Stomach smooth muscle (tissue), 2 donors: Measurements from ENCODE around the gene RCN2.

Source experiments
- H3K27ac ChIP-seq: one replicate; pipeline ENCODE4 v1.7.0; 2013; ENCODE audit warnings: mild to moderate bottlenecking, low read length, inconsistent platforms
- H3K27me3 ChIP-seq, 2 donors: one replicate each; pipeline ENCODE4 v1.7.0; 2013; ENCODE audit warnings: low read length in 2 of 2; ENCODE audit not compliant: insufficient read depth in 2 of 2, control insufficient read depth in 1 of 2
- H3K36me3 ChIP-seq, 2 donors: one replicate each; pipeline ENCODE4 v1.7.0; 2013; ENCODE audit warnings: low read length in 2 of 2; ENCODE audit not compliant: control insufficient read depth in 2 of 2, insufficient read depth in 2 of 2
- H3K4me1 ChIP-seq: one replicate; pipeline ENCODE4 v1.7.0; 2013; ENCODE audit warnings: low read length; ENCODE audit not compliant: control insufficient read depth, insufficient read depth
- H3K4me3 ChIP-seq, 2 donors: one replicate each; pipeline ENCODE4 v1.7.0; 2013; ENCODE audit warnings: low read length in 2 of 2
- H3K9ac ChIP-seq, 2 donors: one replicate each; pipeline ENCODE4 v1.7.0; 2013; ENCODE audit warnings: low read length in 2 of 2, mild to moderate bottlenecking in 1 of 2
- H3K9me3 ChIP-seq, 2 donors: one replicate each; pipeline ENCODE4 v1.7.0; 2013; ENCODE audit warnings: low read length in 2 of 2; ENCODE audit not compliant: control insufficient read depth in 2 of 2
- donor health status: healthy.
- donor health status: Pancreatic carcinoma.

Gene RCN2

DNA sequence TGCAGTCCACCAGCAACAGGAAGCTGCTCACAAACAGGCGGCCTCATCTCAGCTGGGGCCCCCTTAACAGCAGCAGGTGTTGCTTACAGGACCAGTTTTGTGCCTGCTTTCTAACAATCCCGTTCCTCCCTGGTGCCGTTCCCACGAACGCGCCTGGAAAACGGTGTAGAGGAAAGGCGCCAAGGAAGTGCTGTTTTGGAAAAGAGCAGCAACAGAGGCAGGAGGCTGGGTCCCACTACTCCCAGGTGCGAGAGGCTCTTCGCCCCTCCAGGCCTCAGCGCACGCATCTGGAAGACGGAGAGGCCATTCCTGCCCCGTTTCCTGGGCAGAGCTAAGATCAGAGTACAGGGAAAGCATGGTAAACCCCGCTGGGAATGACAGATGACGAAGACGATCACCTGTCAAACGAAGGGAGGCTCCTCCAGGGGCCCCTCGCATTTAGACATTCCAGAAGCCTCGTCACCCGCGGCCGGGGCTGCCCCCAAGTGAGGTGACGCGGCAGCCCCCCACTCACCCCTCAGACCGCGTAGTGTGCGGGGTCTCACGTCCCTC is 27.0 kb upstream of the RCN2 start:
- Histone ChIP-seq H3K4me3 (peak overlapping the region; percentile 82 to 87), H3K9me3 (no peaks in the 10 kb centered on the region), H3K4me1 (peaks cover 13% of the 10 kb centered on the region), H3K27ac (peak overlapping the region; percentile 84), H3K27me3 (no peaks in the 10 kb centered on the region), H3K9ac (peak overlapping the region; percentile 80 to 89), H3K36me3 (no peaks in the 10 kb centered on the region)

DNA sequence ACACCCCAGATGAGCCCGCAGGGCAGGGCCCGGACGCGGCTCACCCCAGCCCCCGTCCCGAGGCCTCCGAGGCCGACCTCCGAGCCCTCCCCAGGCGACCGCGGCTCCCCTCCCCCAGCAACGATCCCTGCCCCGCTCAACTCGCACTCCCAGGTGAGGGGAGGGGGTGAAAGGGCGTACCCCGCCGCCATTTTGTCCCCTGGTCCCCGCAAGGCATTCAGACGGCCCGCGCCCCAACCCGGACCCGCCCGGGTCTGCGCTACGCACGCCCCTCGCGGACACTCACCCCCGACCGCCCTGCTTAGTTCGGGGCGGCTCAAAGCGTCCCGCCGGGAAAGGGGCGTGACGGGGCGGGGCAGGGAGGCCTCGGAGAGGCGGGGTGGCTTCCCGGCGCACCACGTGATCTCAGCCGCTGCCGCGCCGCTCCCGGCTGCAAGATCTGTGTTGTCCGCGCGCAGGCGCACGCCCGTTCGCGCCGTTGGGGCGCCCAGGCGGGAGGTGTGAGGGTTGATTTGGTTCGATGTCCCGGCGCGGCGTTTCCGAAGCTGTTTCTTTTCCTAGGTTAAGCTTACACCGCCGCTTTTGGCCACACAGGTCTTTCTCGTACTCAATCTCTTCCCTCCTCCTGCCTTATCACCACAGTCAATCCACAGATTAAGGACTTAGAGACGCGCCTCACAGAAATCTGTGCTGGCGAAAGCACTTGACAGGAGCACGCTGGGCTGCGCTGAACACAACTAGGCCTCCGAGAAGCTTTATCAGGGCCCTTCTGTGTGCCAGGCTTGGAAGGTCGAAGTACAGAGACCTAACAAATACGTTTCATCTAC is 26.3 kb upstream of the RCN2 start, which contains the start of gene SCAPER:
TSS of gene SCAPER (minus strand) at position 328 of the 827 bp plus-strand sequence. CDS start 21,523 bp downstream, outside the sequence.
- Histone ChIP-seq H3K9me3 (no peaks in the 10 kb centered on the region), H3K27ac (peak within 1 kb of the TSS; percentile 84), H3K36me3 (no peaks in the 10 kb centered on the region), H3K4me1 (peaks cover 13% of the 10 kb centered on the region), H3K4me3 (peak within 1 kb of the TSS; percentile 82 to 87), H3K27me3 (no peaks in the 10 kb centered on the region), H3K9ac (peak within 1 kb of the TSS; percentile 84 to 89)

DNA sequence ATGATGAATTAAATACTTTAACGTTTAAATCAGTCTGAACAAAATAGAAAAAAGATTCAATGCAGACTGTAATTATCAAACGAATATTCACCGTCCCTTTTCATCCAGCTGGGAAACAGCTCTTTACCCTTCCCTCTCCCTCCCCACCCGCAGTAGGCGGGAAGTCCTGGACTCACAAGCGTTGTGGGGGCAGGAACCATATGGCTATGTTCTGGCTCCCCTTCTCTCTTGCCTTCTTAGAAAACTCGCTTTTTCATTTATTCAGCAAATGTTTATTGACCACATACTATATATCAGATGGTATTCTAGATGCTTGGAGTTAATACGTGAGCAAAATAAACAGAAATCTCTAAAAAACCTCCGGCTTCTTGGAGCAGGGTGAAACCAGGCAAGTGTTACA is 25.7 kb upstream of the RCN2 start:
- peak overlapping the region; percentile 84 to 89 for H3K9ac ChIP-seq
- no peaks in the 10 kb centered on the region for H3K27me3 ChIP-seq
- no peaks in the 10 kb centered on the region for H3K9me3 ChIP-seq
- H3K4me1 ChIP-seq, result peaks cover 13% of the 10 kb centered on the region
- H3K36me3 ChIP-seq, result no peaks in the 10 kb centered on the region
- peak overlapping the region; percentile 84 for H3K27ac ChIP-seq
- peak overlapping the region; percentile 82 to 87 for H3K4me3 ChIP-seq

- Histone ChIP-seq H3K4me1 (no peaks in the 10 kb centered on the region), H3K27me3 (no peaks in the 10 kb centered on the region), H3K27ac (no peak overlapping the region), H3K36me3 (no peaks in the 10 kb centered on the region), H3K9ac (no peak overlapping the region), H3K9me3 (no peaks in the 10 kb centered on the region), H3K4me3 (no peak overlapping the region)
These were observed 19.1 kb upstream of the RCN2 start for GRCh38 chr15:76912430-76912829.

DNA sequence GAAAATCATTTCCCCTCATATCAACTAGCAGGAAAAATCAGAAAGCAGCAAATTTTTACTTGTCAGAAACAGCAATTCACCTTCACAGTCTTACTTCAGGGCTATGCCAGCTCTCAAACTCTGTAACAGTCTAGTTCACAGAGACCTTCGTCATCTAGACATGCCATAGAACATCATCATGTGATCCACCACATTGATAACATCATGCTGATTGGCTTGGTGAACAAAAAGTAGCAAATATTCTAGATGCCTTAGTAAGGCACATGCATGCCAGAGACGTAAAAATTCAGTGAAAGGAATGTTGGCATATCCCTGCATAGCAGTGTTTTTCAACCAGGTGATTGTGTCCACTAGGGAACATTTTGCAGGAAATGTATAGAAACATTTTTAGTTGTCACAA is 17.8 kb upstream of the RCN2 start:
- Histone ChIP-seq H3K9me3 (no peaks in the 10 kb centered on the region), H3K27me3 (no peaks in the 10 kb centered on the region)

DNA sequence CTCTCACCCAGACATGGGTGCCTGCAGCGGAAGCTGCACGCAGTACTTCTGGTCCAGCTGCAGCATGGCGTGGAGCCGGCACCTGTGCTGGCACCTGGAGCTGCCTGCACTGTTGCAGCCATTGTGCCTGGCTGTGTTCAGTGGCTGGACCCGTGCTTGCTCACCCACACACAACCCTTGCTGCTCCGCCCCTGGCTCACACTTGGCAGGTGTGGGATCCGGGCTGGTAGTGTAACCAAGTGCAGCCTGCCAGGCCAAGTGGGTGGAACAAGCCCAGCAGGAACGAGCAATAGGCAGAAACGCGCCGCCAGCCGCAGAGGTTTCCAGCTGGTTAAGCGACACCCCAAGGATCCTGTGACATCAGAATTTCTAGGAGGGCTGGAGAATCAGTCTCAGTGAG is 15.2 kb upstream of the RCN2 start:
- no peak overlapping the region for H3K27ac ChIP-seq
- H3K9me3 ChIP-seq, result no peaks in the 10 kb centered on the region
- H3K27me3 ChIP-seq, result no peaks in the 10 kb centered on the region
- no peak overlapping the region for H3K9ac ChIP-seq
- no peaks in the 10 kb centered on the region for H3K4me1 ChIP-seq
- no peaks in the 10 kb centered on the region for H3K36me3 ChIP-seq
- H3K4me3 ChIP-seq, result no peak overlapping the region

More for the DNA sequence above, 17.8 kb upstream of the RCN2 start:
- Histone ChIP-seq H3K9ac (no peak overlapping the region), H3K4me3 (no peak overlapping the region), H3K36me3 (no peaks in the 10 kb centered on the region), H3K4me1 (no peaks in the 10 kb centered on the region), H3K27ac (no peak overlapping the region)

- H3K4me1 ChIP-seq, result no peaks in the 10 kb centered on the region
These were observed 3.3 kb upstream of the RCN2 start for GRCh38 chr15:76928201-76928600.

DNA sequence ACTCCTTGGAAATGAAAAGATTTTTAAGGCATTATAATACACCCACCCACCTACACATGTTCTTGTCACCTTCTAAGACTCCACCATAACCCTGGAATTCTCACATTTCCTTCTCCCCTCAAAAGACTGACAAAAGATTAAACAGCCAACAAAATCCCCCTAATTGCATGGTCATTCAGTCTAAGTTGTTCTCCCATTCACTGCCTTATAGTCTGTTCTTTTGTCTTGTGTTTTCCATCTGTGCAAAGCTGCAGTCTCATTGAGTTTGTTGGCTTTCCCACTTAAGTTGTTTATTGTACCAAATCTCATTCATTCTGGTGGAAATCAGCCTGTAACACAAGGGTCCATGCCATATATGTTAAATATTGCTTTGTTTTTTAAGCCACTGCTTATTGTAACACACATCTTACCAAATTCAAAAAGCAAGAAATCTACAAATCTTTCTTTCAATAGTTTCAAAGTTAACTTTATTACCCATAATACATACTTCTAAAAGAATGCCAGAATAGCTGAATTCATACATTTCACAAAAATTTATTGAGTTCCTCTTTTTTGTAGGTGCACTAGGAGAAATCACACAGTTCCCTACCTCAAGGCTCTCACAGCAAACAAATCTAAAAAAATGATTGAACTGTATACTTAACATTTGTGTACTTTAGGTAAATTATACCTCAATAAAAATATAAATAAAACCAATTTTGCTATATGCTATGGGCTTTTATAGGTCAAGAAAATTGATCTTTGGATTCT is 2.4 kb upstream of the RCN2 start:
- no peak overlapping the region for H3K27ac ChIP-seq

More at GRCh38 chr15:76928201-76928600, 3.3 kb upstream of the RCN2 start:
- no peak overlapping the region for H3K9ac ChIP-seq
- no peak overlapping the region for H3K4me3 ChIP-seq
- H3K27ac ChIP-seq, result no peak overlapping the region
- no peaks in the 10 kb centered on the region for H3K9me3 ChIP-seq
- no peaks in the 10 kb centered on the region for H3K27me3 ChIP-seq
- H3K36me3 ChIP-seq, result no peaks in the 10 kb centered on the region

DNA sequence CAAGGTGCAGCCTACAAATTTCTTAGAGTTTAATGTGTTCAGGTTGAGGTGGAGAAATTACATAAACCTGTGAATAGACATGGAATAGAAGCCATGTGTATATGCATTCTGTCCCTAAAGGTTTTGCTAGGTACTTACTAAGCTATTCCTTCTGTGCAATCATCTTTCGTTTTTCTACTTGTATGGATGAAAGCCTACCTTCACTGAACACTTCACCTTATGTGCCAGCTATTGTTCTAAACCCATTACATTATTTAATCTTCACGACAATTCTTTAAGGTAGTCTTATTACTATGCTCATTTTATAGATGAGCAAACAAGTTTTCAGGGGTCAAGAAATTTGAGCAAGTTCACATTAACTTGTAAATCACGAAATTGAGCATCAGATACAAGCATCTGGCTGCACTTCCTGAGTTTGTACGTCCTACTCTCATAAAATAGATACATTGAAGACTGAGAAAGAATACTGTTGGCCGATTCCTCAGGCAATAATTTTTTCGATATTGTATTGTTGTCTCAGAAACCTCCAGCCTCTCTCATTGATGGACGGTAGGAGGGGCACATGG is 635 bp upstream of the RCN2 start:
- Histone ChIP-seq H3K27me3 (no peaks in the 10 kb centered on the region), H3K27ac (peak overlapping the region; percentile 58), H3K9ac (peak overlapping the region; percentile 51 to 72), H3K36me3 (peaks cover 5 to 7% of the 10 kb centered on the region in 2 donors), H3K4me3 (peak overlapping the region; percentile 72 to 80), H3K9me3 (no peaks in the 10 kb centered on the region), H3K4me1 (no peaks in the 10 kb centered on the region)

More for the DNA sequence above, 2.4 kb upstream of the RCN2 start:
- Histone ChIP-seq H3K4me1 (no peaks in the 10 kb centered on the region), H3K9ac (no peak overlapping the region), H3K9me3 (no peaks in the 10 kb centered on the region), H3K36me3 (peaks cover 2 to 4% of the 10 kb centered on the region in 2 donors), H3K27me3 (no peaks in the 10 kb centered on the region), H3K4me3 (no peak overlapping the region)

GRCh38 chr15:76932135-76932966 is 802 bp downstream of the RCN2 start:
- Histone ChIP-seq H3K9me3 (no peaks in the 10 kb centered on the region), H3K27me3 (no peaks in the 10 kb centered on the region), H3K9ac (peak overlapping the region; percentile 70 to 75), H3K4me1 (no peaks in the 10 kb centered on the region), H3K27ac (no peak overlapping the region), H3K36me3 (peaks cover 12% of the 10 kb centered on the region in 2 donors), H3K4me3 (peak overlapping the region; percentile 58 to 80)
